Activated CD4-positive, alpha-beta T cell treated with anti-CD3 and anti-CD28 coated beads, Interleukin-2, amount 50 U/mL, for 48 hours (primary cell): ENCODE data around the gene CYP2E1.
"Not testable (repeated sequence)": the region's sequence is repeated elsewhere in the genome, so short reads cannot be mapped to it uniquely, and the experiment has no call there.

ENCODE experiments used
- DNase-seq, 2 experiments: peaks; one replicate each; pipeline ENCODE4 v3.0.0-alpha.2; 2020

Gene CYP2E1

DNA sequence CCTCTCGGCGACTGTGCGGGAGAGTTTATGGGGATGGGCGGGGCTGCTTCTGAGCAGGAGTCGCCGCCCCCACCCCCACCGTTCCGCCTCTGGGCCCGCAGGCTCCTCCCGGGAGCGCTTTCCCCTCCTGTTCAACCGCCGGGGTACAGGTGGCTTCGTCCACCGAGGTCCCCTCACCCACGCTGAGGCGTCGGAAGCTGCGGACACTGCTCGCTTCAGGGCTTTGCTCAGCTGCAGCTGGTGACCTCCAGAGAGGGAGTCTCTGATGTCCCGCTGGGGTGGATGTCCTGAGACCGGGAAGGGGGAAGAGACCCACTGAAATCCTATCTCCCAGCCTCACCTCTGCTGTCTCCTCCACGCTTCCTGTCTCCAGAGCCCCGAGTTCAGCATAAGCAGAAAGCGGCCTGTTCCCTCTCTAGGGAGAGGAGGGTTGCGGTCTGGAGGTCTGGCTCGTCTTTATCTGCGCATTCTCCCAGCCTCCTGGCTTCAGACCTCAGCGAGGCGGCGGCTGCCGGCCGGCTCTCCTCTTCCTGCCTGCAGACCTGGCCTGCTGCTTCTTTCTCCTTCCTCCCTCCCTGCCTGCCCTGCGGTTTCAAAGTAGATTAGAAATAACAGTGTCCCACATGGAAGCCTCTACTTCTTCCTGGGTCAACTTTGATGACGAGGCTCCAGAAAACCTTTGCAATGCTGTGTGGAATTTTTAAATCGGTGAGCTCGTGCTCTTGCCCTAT, 1.8 kb downstream of the CYP2E1 start:
- peak; percentile 17 to 18 for DNase-seq

- DNase-seq, result no peak
Observed at GRCh38 chr10:133529576-133529946, 2.4 kb downstream of the CYP2E1 start.

DNA sequence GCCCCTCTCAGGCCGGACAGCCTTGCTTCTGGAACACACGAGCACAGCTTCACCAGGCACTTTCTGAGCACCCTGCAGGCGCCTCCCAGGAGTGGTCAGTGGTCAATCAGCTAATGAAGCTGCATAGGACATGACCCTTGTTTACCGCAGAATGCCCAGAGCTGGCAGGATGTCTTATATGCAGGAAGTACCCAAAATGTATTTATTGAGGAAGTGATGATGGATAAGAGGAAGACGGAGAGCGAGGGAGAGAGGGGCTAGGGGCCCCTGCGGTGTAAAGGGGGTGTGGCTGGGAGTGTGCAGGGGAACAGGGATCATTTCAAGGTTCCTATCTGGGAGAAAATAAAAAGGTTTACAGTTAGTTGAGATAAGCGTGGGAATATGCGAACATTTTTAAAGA, 3.3 kb downstream of the CYP2E1 start:
- no peak for DNase-seq

GRCh38 chr10:133532871-133533270, 5.7 kb downstream of the CYP2E1 start:
- no peak for DNase-seq

GRCh38 chr10:133534417-133534816, 7.3 kb downstream of the CYP2E1 start:
- DNase-seq, result no peak

DNA sequence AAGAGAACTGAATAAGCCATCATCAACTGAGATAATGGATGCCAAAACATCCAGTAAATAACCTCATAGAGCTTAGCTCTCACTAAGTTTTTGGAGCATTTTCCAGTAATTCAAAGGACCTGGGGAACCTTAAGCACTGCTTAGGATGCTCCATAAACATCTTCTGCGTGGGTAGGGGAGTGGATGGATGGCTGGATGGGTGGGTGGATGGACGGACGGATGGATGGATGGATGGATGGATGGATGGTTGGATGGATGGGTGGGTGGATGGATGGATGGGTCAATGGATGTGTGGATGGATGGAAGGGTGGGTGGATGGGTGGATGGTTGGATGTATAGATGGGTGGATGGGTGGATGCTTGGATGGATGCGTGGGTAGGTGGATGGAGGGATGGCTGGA, 9.0 kb downstream of the CYP2E1 start:
- no peak for DNase-seq

GRCh38 chr10:133537546-133538545, 10.7 kb downstream of the CYP2E1 start:
- DNase-seq, result no peak

DNA sequence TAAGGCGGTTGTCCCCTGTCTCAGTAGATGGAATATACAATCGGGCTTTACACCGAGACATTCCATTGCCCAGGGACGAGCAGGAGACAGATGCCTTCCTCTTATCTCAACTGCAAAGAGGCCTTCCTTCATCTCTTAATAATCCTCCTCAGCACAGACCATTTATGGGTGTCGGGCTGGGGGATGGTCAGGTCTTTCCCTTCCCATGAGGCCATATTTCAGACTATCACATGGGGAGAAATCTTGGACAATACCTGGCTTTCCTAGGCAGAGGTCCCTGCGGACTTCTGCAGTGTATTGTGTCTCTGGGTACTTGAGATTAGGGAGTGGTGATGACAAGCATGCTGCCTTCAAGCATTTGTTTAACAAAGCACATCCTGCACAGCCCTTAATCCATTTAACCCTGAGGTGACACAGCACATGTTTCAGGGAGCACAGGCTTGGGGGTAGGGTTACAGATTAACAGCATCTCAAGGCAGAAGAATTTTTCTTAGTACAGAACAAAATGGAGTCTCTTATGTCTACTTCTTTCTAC, 14.3 kb downstream of the CYP2E1 start:
- not testable (repeated sequence) for DNase-seq

GRCh38 chr10:133544506-133544905, 17.3 kb downstream of the CYP2E1 start:
- DNase-seq, result no peak

DNA sequence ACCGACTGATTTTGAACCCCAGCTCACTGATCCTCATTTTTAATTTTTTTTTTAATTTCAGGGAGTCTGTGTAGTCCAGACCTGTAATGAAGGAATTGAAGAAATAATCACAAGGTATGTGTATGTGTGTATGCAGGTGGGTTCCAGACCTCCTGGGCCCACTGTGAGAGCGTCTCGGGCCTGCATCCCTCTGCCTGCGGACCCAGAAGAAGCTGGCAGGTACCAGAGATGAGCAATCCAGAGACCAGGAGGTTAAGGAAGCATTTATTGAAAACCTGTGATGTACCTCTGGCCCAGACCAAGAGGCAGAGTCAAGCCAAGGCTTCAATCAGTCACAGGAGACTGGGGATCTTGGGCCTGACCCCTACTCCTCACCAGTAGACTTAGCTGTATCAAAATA, 27.4 kb downstream of the CYP2E1 start:
- no peak for DNase-seq

GRCh38 chr10:133555521-133555920, 28.4 kb downstream of the CYP2E1 start:
- DNase-seq, result no peak

- no peak for DNase-seq
Observed at GRCh38 chr10:133557381-133557780, 30.2 kb downstream of the CYP2E1 start.

DNA sequence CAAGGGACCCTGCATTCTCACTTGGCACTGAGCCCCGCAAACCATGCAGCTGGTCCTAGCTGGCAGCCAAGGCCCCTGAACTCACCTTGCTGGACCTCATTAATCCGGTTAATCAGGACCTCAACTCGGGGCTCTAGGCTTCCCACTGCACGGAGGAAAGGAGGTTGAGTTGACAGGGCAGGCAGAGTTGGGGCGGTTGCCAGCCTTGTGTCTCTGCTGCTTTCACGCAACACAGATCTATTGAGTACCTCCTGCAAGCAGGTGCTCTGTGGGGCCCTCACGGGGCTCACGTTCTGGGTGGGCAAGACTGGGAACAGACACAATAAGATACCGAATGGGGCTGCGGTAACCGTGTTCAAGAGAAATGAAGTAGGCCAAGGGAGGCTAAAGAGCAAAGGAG, 32.1 kb downstream of the CYP2E1 start:
- DNase-seq, result no peak

DNA sequence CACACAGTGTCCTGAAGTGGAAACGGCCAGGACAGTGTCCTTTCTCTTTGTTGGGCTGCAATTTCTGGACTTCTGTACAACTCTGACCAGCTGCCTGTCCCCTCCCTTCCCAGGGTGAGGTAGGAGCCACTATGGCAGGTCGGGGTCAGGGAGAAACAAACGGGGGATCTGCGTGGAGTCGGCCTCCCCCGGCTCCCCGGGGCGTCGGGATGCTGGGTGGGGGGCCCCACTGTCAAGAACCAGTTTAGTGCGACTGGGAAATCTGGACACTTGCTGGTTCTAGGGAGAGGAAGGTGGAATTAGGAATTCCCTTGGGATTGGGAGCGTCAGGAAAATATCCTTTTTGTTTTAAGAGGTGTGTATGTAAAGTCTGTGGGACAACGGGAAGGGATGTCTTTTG, 37.7 kb downstream of the CYP2E1 start:
- DNase-seq, result no peak

- no peak for DNase-seq
Observed at GRCh38 chr10:133565441-133566294, 38.5 kb downstream of the CYP2E1 start, which contains the start of gene SYCE1. TSS of gene SYCE1 (minus strand) at chr10:133565583. CDS start at chr10:133565529, 54 bp downstream.

- DNase-seq, result no peak
Observed at GRCh38 chr10:133567119-133567518, 40.0 kb downstream of the CYP2E1 start.

DNA sequence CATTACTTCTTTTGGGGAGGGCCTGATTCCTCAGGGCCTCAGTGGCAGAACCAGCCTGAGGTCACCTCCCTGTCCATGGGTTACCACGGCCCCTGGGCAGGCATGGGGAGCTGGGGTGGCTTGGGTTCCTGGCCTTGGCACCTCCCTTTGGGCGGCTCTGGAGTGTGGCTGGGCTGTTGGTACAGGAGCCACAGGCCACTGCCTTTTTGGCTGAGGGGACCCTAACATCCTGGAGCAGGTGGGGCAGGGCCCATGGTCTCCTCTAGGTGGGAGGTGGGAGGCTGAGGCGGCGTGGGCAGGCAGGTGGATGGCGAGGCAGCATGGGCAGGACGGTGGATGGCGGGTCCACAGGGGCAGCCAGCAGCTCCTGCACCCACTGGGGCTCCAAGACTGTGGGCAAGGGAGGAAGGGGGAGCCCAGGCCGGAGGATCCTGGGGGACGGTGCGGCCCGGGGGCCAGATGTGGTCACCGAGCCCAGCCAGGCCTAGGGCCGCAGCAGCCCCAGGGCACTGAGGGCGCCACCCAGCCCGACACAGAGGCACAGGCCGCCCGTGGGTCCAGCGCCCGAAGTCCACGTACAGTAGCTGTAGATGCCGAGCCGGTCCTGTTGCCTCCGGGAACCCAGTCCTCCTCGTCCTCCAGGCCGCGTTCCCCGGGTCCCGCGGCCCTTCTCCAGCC, 40.6 kb downstream of the CYP2E1 start:
- no peak for DNase-seq

DNA sequence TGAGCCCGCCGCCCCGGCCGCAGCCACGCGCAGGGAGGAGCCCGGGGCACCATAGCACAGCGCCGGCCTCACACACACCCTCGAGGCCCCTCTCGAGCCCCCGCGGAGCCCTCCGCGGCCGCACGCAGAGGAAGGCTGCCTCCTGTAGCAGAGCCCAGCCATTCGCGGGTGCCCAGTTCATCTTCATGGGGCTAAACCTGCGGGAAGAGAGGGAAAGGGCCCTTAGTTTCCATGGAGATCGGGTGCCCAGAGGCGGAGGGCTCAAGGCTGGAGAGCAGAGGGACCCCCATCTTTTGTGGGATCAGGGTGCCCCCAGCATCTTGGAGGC, 41.1 kb downstream of the CYP2E1 start:
- no peak for DNase-seq

DNA sequence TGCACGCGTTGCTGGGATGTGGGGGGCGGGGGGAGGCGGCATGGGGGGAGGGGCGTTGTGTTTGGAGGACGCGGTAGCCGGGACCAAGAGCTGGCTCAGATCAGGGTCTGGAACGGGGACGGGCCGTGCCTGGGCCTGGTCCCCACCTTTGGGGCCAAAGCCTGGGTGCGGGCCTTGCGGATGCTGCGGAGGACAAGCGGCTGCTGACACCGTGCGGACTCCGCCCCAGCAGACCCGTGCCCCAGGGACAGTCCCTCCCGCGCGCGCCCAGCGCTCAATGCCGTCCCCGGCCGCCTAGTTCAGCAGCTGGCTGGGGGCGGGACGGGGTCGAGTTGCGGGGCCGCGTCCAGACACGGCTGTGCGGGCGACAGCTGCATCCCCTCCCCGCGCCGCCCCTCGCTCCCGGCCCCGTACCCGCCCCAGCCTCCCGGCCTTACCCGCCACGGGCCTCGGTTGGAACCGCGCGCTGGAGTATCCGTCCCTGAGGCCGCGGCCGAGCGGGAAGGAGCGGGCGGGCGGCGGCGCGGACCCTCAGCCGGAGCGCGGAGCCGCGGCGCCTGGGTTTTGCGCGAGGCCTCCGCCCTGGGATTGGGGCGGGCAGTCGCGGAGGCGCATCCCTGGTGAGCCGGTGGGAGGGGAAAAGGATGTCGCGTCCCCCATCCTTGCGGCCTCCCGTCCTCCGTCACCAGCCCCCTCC, 41.8 kb downstream of the CYP2E1 start:
- peak in 1 of 2 experiments; percentile 8 for DNase-seq

DNA sequence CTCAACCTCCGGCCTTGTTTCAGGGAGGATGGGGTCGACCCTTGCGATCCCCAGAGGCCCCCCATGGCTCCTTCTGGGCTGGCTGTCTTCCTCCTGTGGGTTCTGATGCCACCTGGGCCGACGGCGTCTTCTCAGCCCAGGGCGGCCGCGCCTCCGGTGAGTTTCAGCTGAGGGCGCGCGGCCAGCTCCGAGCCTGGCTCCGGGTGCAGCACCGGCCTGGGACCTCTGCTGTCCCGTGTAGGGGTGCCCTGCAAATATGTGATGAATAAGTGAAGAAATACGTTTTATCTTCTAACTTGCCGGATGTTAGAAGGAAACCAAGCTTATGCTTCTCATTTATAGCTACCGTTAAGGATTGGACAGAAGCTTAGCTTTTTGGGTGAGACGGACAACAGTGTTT, 42.6 kb downstream of the CYP2E1 start:
- not testable (repeated sequence) for DNase-seq

DNA sequence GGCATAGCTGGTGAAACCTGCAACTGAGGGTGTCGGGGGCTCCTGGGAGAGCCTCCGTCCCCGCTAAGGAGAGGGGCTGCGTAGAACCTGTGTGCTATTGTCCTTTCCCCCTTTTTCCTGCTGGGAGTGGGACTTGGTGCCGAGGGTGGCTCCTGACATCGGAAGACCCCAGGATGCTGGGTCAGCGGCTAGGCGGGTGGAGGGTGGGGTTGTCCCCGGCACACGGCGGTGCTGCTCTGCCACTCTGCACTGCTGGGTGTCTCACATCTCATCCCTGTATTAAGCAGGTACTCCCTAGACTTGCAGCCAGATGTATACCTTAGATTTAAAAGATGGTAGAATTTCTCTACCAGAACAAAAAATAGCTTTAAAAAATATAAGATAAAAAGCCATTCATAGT, 44.9 kb downstream of the CYP2E1 start:
- DNase-seq, result not testable (repeated sequence)

DNA sequence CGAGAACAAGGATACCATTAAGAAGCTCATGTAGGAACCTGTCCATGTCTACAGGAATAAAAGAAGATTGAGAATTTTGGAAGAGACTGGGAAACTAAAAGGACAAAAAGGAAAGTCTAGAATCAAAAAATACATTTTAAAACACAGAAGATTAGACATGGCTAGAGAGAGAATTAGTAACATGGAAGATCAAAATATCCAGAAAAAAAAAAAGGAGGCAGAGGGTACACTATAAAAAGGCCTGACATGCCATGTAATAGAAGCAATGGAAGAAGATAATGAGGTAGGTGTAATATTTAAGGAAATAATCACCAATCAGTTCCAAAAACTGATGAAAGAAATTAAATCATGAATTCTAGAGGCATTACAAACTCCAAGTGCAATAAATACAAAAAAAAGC, 46.3 kb downstream of the CYP2E1 start:
- DNase-seq, result not testable (repeated sequence)
